ENCODE data around the gene SPAG6.

Gene SPAG6

DNA sequence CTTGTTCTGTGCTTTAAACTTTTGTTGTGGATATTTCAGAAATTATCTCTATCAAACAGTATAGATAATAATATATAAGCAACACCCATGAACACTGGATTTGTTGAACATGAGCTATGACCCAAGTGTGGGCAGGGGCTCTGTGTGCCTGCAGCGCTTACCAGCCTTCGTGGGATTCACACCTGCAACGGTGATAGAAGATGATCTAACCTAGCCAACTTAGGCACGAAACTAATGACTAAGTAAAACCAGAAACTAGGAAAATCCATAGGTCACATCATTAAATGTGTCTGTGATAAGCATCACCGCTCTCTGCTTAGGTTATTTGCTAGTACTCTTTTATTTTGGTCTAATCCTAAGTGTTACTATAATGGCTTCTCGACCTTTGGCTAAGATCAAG, 18.0 kb downstream of the SPAG6 start:
- TF ChIP-seq MYC (IDR thresholded peaks at IDR 0.05; ENCODE audit: low read depth, low read length) (no peak), POLR2A (IDR thresholded peaks at IDR 0.05; ENCODE audit: extremely low read depth, insufficient read length) (no peak)
- TF ChIP-seq, protein P1, sequence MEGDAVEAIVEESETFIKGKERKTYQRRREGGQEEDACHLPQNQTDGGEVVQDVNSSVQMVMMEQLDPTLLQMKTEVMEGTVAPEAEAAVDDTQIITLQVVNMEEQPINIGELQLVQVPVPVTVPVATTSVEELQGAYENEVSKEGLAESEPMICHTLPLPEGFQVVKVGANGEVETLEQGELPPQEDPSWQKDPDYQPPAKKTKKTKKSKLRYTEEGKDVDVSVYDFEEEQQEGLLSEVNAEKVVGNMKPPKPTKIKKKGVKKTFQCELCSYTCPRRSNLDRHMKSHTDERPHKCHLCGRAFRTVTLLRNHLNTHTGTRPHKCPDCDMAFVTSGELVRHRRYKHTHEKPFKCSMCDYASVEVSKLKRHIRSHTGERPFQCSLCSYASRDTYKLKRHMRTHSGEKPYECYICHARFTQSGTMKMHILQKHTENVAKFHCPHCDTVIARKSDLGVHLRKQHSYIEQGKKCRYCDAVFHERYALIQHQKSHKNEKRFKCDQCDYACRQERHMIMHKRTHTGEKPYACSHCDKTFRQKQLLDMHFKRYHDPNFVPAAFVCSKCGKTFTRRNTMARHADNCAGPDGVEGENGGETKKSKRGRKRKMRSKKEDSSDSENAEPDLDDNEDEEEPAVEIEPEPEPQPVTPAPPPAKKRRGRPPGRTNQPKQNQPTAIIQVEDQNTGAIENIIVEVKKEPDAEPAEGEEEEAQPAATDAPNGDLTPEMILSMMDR (IDR thresholded peaks at IDR 0.05; ENCODE audit: low read depth, low read length), result no peak
- TF ChIP-seq, protein P2, sequence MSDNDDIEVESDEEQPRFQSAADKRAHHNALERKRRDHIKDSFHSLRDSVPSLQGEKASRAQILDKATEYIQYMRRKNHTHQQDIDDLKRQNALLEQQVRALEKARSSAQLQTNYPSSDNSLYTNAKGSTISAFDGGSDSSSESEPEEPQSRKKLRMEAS (IDR thresholded peaks at IDR 0.05; ENCODE audit: low read depth, low read length), result no peak
- no peak for DNase-seq (ENCODE audit: low read depth)
- no peak overlapping the region for H3K4me3 ChIP-seq (ENCODE audit: low read depth, low read length)

DNA sequence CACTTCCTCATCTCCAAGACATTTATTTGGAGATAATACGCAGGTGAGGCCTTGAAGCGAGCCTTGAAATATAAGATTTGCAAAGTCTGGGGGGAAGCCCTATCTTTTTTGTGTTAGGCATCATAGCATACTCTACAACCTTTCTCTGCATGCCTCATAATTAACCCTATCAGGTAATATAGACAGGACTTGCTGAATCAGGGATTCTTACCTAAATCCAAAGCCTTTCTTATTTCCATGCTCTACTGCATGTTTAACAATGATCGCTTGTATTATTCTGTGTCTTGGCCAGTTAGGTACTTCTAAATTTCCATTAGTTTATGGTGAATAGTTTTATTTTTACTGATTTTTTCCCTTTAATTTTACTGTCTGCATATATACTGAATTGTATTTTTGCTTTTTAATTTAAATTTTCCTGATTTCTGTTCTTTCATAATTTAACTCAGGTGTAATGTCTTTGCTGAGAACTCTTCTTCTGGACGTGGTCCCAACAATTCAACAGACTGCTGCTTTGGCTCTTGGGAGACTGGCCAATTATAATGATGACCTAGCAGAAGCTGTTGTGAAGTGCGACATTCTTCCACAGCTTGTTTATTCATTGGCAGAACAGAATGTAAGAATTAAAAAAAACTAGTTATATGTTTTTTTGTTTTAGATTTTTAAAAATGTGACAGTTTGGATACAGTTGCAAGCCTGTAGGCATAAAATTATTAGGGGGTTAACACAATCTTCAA, 19.3 kb downstream of the SPAG6 start:
- H3K4me3 ChIP-seq (ENCODE audit: low read depth, low read length), result no peak overlapping the region
- TF ChIP-seq, protein P1 (IDR thresholded peaks at IDR 0.05; ENCODE audit: low read depth, low read length), result no peak
- DNase-seq (ENCODE audit: low read depth), result no peak

DNA sequence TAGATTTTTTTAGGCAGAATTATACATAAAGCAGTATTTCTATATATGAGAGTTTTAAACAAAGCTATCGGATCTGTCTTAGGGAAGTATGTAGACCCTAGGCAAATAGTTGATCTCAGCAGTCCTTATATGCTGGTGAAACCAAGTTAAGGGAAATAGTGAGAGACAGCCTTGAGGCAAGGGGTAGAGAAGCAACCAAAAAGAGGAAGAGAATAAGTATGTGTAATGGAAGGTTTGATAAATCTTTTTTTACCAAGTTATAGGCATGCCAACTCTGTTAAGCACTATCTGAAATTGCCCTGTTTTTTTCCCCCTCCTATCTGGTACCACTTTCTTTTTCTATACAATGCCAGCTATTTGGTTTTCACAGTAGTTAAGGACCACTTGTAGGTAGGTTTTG, 19.9 kb downstream of the SPAG6 start:
- no peak overlapping the region for H3K4me3 ChIP-seq (ENCODE audit: low read depth, low read length)
- no peak for DNase-seq (ENCODE audit: low read depth)
- TF ChIP-seq POLR2A (IDR thresholded peaks at IDR 0.05; ENCODE audit: extremely low read depth, insufficient read length) (no peak), MYC (IDR thresholded peaks at IDR 0.05; ENCODE audit: low read depth, low read length) (no peak)
- TF ChIP-seq, protein P1 (IDR thresholded peaks at IDR 0.05; ENCODE audit: low read depth, low read length), result no peak
- TF ChIP-seq, protein P2 (IDR thresholded peaks at IDR 0.05; ENCODE audit: low read depth, low read length), result no peak

DNA sequence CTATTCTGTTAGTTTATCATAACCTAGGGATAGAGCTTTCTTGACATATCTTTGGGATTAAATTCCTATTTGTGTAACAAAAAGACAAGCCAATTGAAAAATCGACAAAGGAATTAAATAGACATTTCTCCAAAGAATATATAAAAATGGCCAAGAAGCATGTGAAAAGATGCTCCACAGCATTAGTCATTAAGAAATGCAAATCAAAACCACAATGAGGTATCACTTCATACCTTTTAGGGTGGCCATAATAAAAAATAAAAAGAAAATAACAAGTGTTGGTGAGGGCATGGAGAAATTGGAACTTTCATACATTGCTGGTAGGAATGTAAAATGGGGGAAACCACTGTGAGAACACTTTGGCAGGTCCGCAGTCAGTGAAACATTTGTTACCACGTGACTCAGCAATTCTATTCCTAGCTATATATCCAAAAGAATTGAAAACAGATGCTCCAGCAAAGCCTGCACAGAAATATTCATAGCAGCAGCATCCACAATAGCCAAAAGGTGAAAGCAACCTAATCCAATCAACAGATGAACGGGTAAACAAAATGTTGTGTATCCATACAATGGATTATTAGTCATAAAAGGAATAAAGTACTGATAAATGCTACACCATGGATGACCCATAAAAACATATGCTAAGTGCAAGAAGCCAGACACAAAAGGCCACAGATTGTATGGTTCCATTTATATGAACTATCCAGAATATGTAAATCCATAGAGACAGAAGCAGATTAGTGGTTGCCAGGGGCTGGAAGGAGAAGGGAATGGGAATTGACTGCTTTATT, 20.5 kb downstream of the SPAG6 start:
- DNase-seq (ENCODE audit: low read depth), result no peak
- TF ChIP-seq, protein P2 (IDR thresholded peaks at IDR 0.05; ENCODE audit: low read depth, low read length), result no peak
- no peak for TF ChIP-seq MYC (IDR thresholded peaks at IDR 0.05; ENCODE audit: low read depth, low read length)
- TF ChIP-seq, protein P1 (IDR thresholded peaks at IDR 0.05; ENCODE audit: low read depth, low read length), result no peak
- no peak for TF ChIP-seq POLR2A (IDR thresholded peaks at IDR 0.05; ENCODE audit: extremely low read depth, insufficient read length)

DNA sequence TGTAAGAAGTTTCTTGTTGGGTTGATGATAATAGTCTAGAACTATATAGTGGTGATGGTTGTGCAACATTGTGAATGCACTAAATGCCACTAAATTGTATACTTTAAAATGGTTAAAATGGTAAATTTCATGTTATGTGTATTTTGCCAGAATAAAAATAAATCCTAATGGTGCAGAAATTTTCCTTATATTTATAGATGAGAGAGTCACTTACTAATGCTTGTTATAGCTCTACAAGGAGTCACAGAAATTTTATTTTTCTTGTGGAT, 21.1 kb downstream of the SPAG6 start:
- H3K4me3 ChIP-seq (ENCODE audit: low read depth, low read length), result no peak overlapping the region
- DNase-seq (ENCODE audit: low read depth), result no peak
- no peak for TF ChIP-seq POLR2A (IDR thresholded peaks at IDR 0.05; ENCODE audit: extremely low read depth, insufficient read length)

More for the DNA sequence above, 20.5 kb downstream of the SPAG6 start:
- H3K4me3 ChIP-seq (ENCODE audit: low read depth, low read length), result no peak overlapping the region

DNA sequence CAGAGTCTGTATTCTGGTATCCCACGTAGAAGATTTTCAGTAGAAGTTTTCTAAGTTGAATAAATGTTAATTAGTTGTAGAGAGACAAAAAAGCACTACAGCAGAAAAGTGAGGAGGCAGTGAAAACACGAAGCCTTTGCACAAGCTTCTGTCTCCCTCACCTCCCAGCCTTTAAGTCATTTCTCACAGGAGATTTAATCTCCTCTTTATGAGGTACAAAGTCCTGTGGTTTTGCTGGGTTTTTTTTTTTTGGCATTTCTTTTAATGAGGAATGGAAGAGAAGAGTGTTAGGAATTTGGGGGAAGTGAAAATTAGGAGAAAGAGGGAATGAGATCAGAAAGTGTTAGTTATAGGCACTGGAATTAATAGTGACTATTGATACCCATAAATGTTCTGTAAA, 21.5 kb downstream of the SPAG6 start:
- no peak for DNase-seq (ENCODE audit: low read depth)
- TF ChIP-seq POLR2A (IDR thresholded peaks at IDR 0.05; ENCODE audit: extremely low read depth, insufficient read length) (no peak), MYC (IDR thresholded peaks at IDR 0.05; ENCODE audit: low read depth, low read length) (no peak)
- TF ChIP-seq, protein P1 (IDR thresholded peaks at IDR 0.05; ENCODE audit: low read depth, low read length), result no peak
- TF ChIP-seq, protein P2 (IDR thresholded peaks at IDR 0.05; ENCODE audit: low read depth, low read length), result no peak

More for the DNA sequence above, 21.5 kb downstream of the SPAG6 start:
- H3K4me3 ChIP-seq (ENCODE audit: low read depth, low read length), result no peak overlapping the region
